ENCODE measurements around the gene TOLLIP.
"Not testable (repeated sequence)": the region's sequence is repeated elsewhere in the genome, so short reads cannot be mapped to it uniquely, and the experiment has no call there.

The TOLLIP gene

GRCh38 chr11:1309498-1310317 lies at the start of gene TOLLIP:
Gene TOLLIP, minus strand, starts transcription at chr11:1309632. Its CDS starts 134 bp downstream, at chr11:1309498.
- peak within 1 kb of the TSS; percentile 94 for H3K9ac ChIP-seq (ENCODE audit: insufficient read length)
- peak; percentile 42 for DNase-seq (ENCODE audit: low read depth, low spot score)
- no peaks in the 10 kb centered on the region for H3K36me3 ChIP-seq (ENCODE audit: insufficient read depth, low read length)
- peak within 1 kb of the TSS; percentile 73 for H3K27ac ChIP-seq
- H3K9me3 ChIP-seq (ENCODE audit: low read depth, low read length) = no peaks in the 10 kb centered on the region
- TF ChIP-seq POLR2AphosphoS5 (IDR thresholded peaks at IDR 0.05; ENCODE audit: borderline replicate concordance, low read depth, low read length) (peak; percentile 92), FOXP2 (optimal IDR thresholded peaks at IDR 0.05; ENCODE audit: control extremely low read depth, extremely low read length, insufficient read depth) (no peak), EZH2 (IDR thresholded peaks at IDR 0.05) (no peak)
- H3K4me3 ChIP-seq = peak within 1 kb of the TSS; percentile 93

GRCh38 chr11:1358931-1359330 lies 49.5 kb upstream of the TOLLIP start:
- H3K4me3 ChIP-seq = not testable (repeated sequence)

GRCh38 chr11:1358286-1358685 lies 48.9 kb upstream of the TOLLIP start:
- no peak for DNase-seq (ENCODE audit: low read depth, low spot score)
- no peaks in the 10 kb centered on the region for H3K36me3 ChIP-seq (ENCODE audit: insufficient read depth, low read length)
- TF ChIP-seq FOXP2 (optimal IDR thresholded peaks at IDR 0.05; ENCODE audit: control extremely low read depth, extremely low read length, insufficient read depth) (no peak), POLR2AphosphoS5 (IDR thresholded peaks at IDR 0.05; ENCODE audit: borderline replicate concordance, low read depth, low read length) (no peak), EZH2 (IDR thresholded peaks at IDR 0.05) (no peak)
- no peak overlapping the region for H3K27ac ChIP-seq
- H3K4me3 ChIP-seq = no peak overlapping the region
- no peaks in the 10 kb centered on the region for H3K9me3 ChIP-seq (ENCODE audit: low read depth, low read length)
- no peak overlapping the region for H3K9ac ChIP-seq (ENCODE audit: insufficient read length)

More at GRCh38 chr11:1358931-1359330, 49.5 kb upstream of the TOLLIP start:
- H3K9me3 ChIP-seq (ENCODE audit: low read depth, low read length); H3K27ac ChIP-seq; DNase-seq (ENCODE audit: low read depth, low spot score); H3K36me3 ChIP-seq (ENCODE audit: insufficient read depth, low read length); H3K9ac ChIP-seq (ENCODE audit: insufficient read length): not testable (repeated sequence)

- Histone ChIP-seq H3K36me3 (ENCODE audit: insufficient read depth, low read length) (no peaks in the 10 kb centered on the region), H3K27ac (no peak overlapping the region), H3K9me3 (ENCODE audit: low read depth, low read length) (no peaks in the 10 kb centered on the region), H3K4me3 (no peak overlapping the region), H3K9ac (ENCODE audit: insufficient read length) (no peak overlapping the region)
- no peak for TF ChIP-seq POLR2AphosphoS5 (IDR thresholded peaks at IDR 0.05; ENCODE audit: borderline replicate concordance, low read depth, low read length)
- no peak for TF ChIP-seq FOXP2 (optimal IDR thresholded peaks at IDR 0.05; ENCODE audit: control extremely low read depth, extremely low read length, insufficient read depth)
- TF ChIP-seq EZH2 (IDR thresholded peaks at IDR 0.05) = no peak
- no peak for DNase-seq (ENCODE audit: low read depth, low spot score)
These were observed 47.1 kb upstream of the TOLLIP start for GRCh38 chr11:1356478-1356960.

GRCh38 chr11:1356007-1356435 lies 46.6 kb upstream of the TOLLIP start:
- H3K9ac ChIP-seq (ENCODE audit: insufficient read length) = no peak overlapping the region
- no peak overlapping the region for H3K27ac ChIP-seq
- H3K9me3 ChIP-seq (ENCODE audit: low read depth, low read length) = no peaks in the 10 kb centered on the region
- H3K36me3 ChIP-seq (ENCODE audit: insufficient read depth, low read length) = no peaks in the 10 kb centered on the region
- H3K4me3 ChIP-seq = no peak overlapping the region
- no peak for TF ChIP-seq EZH2 (IDR thresholded peaks at IDR 0.05)
- TF ChIP-seq FOXP2 (optimal IDR thresholded peaks at IDR 0.05; ENCODE audit: control extremely low read depth, extremely low read length, insufficient read depth) = no peak
- no peak for TF ChIP-seq POLR2AphosphoS5 (IDR thresholded peaks at IDR 0.05; ENCODE audit: borderline replicate concordance, low read depth, low read length)
- no peak for DNase-seq (ENCODE audit: low read depth, low spot score)

DNA sequence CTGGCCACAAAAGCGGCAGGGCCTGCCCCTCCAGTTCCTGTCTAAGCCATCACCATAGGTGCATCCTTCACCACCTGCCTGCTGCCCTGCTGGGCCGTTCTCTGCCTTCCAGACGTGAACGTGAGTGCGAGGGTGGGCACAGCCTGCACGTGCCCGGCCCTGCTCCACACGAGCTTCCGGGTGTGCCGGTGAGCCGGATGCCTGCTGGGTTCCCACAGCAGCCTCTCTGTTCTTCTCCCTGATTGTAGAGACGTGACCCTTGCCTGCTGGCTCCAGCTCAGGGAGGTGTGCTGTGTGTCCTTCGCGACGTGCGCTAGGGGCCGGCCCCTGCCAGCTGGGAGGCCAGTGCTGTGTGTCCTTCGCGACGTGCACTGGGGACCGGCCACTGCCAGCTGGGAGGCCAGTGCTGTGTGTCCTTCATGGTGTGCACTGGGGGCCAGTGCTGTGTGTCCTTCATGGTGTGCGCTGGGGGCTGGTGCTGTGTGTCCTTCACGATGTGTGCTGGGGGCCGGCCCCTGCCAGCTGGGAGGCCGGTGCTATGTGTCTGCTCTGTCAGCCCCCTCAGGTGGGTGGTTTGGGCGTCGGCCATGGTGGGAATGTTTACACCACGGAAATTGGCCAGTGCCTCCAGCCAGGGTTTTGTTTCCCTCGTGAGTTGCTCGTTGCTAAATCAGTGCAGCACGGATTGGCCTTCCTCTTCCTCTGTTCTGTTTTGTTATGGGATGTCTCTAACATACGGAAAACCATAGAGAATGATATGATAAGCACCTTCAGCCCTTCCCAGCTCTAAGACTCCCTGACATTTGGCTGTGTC lies 44.9 kb upstream of the TOLLIP start:
- no peaks in the 10 kb centered on the region for H3K9me3 ChIP-seq (ENCODE audit: low read depth, low read length)
- no peak for DNase-seq (ENCODE audit: low read depth, low spot score)
- no peak for TF ChIP-seq FOXP2 (optimal IDR thresholded peaks at IDR 0.05; ENCODE audit: control extremely low read depth, extremely low read length, insufficient read depth)
- TF ChIP-seq POLR2AphosphoS5 (IDR thresholded peaks at IDR 0.05; ENCODE audit: borderline replicate concordance, low read depth, low read length) = no peak
- no peak for TF ChIP-seq EZH2 (IDR thresholded peaks at IDR 0.05)
- H3K27ac ChIP-seq = no peak overlapping the region
- H3K4me3 ChIP-seq = no peak overlapping the region
- no peak overlapping the region for H3K9ac ChIP-seq (ENCODE audit: insufficient read length)
- H3K36me3 ChIP-seq (ENCODE audit: insufficient read depth, low read length) = no peaks in the 10 kb centered on the region

DNA sequence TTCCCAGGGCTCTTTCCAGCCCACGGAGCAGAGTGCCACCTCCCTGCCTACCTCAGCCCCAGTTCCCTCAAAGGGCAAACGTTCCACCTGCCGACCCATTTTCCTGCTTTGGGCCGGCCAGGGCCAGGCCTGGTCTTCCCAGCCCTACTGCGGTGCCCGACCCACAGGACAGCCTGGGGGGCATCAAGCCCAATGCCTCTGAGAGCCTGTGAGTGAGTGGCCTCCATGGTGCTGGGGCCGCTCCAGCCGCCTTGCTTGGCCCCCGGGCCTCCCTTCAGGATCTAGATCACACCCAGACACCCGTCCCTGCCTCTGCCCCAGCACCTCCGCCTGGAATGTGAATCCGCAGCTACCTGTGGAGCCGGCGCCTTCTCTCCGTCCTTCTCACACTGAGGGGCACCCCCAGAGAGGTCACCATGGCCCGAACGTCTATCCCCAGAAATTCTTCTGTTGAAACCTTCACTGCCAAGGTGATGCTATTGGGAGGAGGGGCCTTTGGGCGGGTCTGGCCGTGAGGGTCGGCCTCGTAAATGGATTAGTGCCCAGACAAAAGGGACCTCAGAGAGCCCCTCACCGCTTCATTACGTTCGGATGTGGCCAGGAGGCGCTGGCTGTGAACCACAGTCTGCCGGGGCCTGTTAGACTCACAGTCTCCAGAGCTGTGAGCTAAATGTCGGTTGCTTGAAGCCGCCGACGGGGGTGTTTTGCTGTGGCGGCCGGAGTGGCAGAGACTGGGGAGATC lies 44.1 kb upstream of the TOLLIP start:
- H3K4me3 ChIP-seq = no peak overlapping the region
- H3K27ac ChIP-seq = no peak overlapping the region
- H3K9ac ChIP-seq (ENCODE audit: insufficient read length) = no peak overlapping the region
- no peak for DNase-seq (ENCODE audit: low read depth, low spot score)
- H3K36me3 ChIP-seq (ENCODE audit: insufficient read depth, low read length) = no peaks in the 10 kb centered on the region
- TF ChIP-seq POLR2AphosphoS5 (IDR thresholded peaks at IDR 0.05; ENCODE audit: borderline replicate concordance, low read depth, low read length) (no peak), FOXP2 (optimal IDR thresholded peaks at IDR 0.05; ENCODE audit: control extremely low read depth, extremely low read length, insufficient read depth) (no peak), EZH2 (IDR thresholded peaks at IDR 0.05) (no peak)
- H3K9me3 ChIP-seq (ENCODE audit: low read depth, low read length) = no peaks in the 10 kb centered on the region
